ENCODE data around the gene PHLDA2.

Gene PHLDA2

GRCh38 chr11:2923446-2924375 lies 5.5 kb downstream of the PHLDA2 start:
- H4K20me1 ChIP-seq (ENCODE audit: control insufficient read depth, insufficient read depth, low read depth, low read length) = no peaks in the 10 kb centered on the region

GRCh38 chr11:2922655-2923054 lies 6.6 kb downstream of the PHLDA2 start:
- no peaks in the 10 kb centered on the region for H3K36me3 ChIP-seq (ENCODE audit: control insufficient read depth, low read length)
- no peaks in the 10 kb centered on the region for H3K9me3 ChIP-seq (ENCODE audit: control insufficient read depth, insufficient read depth, low read length)
- H4K20me1 ChIP-seq (ENCODE audit: control insufficient read depth, insufficient read depth, low read depth, low read length) = no peaks in the 10 kb centered on the region
- no peak overlapping the region for H3K4me2 ChIP-seq (ENCODE audit: low read length)
- no peak overlapping the region for H3K4me3 ChIP-seq (ENCODE audit: low read length)
- H3F3A ChIP-seq (ENCODE audit: control insufficient read depth, insufficient read depth) = no peaks in the 10 kb centered on the region
- TF ChIP-seq, protein P1, sequence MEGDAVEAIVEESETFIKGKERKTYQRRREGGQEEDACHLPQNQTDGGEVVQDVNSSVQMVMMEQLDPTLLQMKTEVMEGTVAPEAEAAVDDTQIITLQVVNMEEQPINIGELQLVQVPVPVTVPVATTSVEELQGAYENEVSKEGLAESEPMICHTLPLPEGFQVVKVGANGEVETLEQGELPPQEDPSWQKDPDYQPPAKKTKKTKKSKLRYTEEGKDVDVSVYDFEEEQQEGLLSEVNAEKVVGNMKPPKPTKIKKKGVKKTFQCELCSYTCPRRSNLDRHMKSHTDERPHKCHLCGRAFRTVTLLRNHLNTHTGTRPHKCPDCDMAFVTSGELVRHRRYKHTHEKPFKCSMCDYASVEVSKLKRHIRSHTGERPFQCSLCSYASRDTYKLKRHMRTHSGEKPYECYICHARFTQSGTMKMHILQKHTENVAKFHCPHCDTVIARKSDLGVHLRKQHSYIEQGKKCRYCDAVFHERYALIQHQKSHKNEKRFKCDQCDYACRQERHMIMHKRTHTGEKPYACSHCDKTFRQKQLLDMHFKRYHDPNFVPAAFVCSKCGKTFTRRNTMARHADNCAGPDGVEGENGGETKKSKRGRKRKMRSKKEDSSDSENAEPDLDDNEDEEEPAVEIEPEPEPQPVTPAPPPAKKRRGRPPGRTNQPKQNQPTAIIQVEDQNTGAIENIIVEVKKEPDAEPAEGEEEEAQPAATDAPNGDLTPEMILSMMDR (IDR thresholded peaks at IDR 0.05; ENCODE audit: low read depth, low read length, poor library complexity, severe bottlenecking) = no peak
- TF ChIP-seq EZH2phosphoT487 (IDR thresholded peaks at IDR 0.05; ENCODE audit: borderline replicate concordance, low read length) = no peak
- no peaks in the 10 kb centered on the region for H3K79me2 ChIP-seq (ENCODE audit: control insufficient read depth, low read length)
- H3K27me3 ChIP-seq (ENCODE audit: control insufficient read depth, low read length) = no peaks in the 10 kb centered on the region
- no peak overlapping the region for H3K27ac ChIP-seq (ENCODE audit: low read depth, low read length)
- no peaks in the 10 kb centered on the region for H3K9me2 ChIP-seq (replicated peaks; ENCODE audit: control insufficient read depth, low read length)
- no peaks in the 10 kb centered on the region for H3K4me1 ChIP-seq (ENCODE audit: control insufficient read depth, low read length)

More at GRCh38 chr11:2923446-2924375, 5.5 kb downstream of the PHLDA2 start:
- Histone ChIP-seq H3K27ac (ENCODE audit: low read depth, low read length) (no peak overlapping the region), H3K9me3 (ENCODE audit: control insufficient read depth, insufficient read depth, low read length) (no peaks in the 10 kb centered on the region), H3K27me3 (ENCODE audit: control insufficient read depth, low read length) (peaks cover 7% of the 10 kb centered on the region), H3K79me2 (ENCODE audit: control insufficient read depth, low read length) (no peaks in the 10 kb centered on the region), H3K9me2 (replicated peaks; ENCODE audit: control insufficient read depth, low read length) (no peaks in the 10 kb centered on the region), H3K4me2 (ENCODE audit: low read length) (no peak overlapping the region), H3F3A (ENCODE audit: control insufficient read depth, insufficient read depth) (no peaks in the 10 kb centered on the region), H3K4me1 (ENCODE audit: control insufficient read depth, low read length) (no peaks in the 10 kb centered on the region), H3K4me3 (ENCODE audit: low read length) (no peak overlapping the region), H3K36me3 (ENCODE audit: control insufficient read depth, low read length) (no peaks in the 10 kb centered on the region)
- TF ChIP-seq, protein P1 (IDR thresholded peaks at IDR 0.05; ENCODE audit: low read depth, low read length, poor library complexity, severe bottlenecking) = no peak
- TF ChIP-seq EZH2phosphoT487 (IDR thresholded peaks at IDR 0.05; ENCODE audit: borderline replicate concordance, low read length) = no peak

DNA sequence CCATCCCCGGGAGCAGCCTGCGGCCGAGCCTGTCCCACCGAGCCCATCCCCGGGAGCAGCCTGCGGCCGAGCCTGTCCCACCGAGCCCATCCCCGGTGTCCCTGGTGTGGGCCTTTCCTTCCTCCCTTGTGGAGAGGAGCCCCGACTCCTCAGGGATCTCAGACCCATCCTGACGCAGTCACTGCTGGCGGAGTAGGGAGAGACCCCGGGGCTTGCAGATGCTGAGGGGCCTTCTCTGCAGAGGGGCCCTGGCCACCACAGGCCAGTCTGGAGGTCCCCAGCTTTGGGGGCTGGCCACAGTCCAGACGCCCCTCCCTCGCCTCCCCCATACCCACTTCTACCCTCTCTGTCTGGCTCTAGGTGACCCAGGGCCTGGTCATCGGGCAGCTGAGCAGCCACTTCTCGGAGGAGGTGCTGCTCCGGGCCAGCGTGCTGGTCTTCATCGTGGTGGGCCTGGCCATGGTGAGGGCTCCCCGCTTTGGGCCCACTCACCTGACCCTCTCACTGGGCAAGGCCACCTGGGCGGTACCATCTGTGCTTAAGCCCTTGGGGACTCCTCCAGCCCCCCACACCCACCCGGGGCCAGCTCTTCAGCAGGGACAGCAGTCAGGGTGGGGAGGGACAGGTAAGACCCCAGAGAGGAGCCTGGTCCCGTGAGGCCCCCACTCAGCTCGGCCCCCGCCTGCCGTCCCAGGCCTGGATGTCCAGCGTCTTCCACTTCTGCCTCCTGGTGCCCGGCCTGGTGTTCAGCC lies 7.3 kb downstream of the PHLDA2 start:
- TF ChIP-seq, protein P1 (IDR thresholded peaks at IDR 0.05; ENCODE audit: low read depth, low read length, poor library complexity, severe bottlenecking) = no peak
- TF ChIP-seq EZH2phosphoT487 (IDR thresholded peaks at IDR 0.05; ENCODE audit: borderline replicate concordance, low read length) = no peak
- H3F3A ChIP-seq (ENCODE audit: control insufficient read depth, insufficient read depth) = no peaks in the 10 kb centered on the region
- H3K36me3 ChIP-seq (ENCODE audit: control insufficient read depth, low read length) = no peaks in the 10 kb centered on the region
- no peaks in the 10 kb centered on the region for H4K20me1 ChIP-seq (ENCODE audit: control insufficient read depth, insufficient read depth, low read depth, low read length)
- no peak overlapping the region for H3K4me2 ChIP-seq (ENCODE audit: low read length)
- no peak overlapping the region for H3K4me3 ChIP-seq (ENCODE audit: low read length)
- H3K27me3 ChIP-seq (ENCODE audit: control insufficient read depth, low read length) = no peaks in the 10 kb centered on the region
- no peaks in the 10 kb centered on the region for H3K4me1 ChIP-seq (ENCODE audit: control insufficient read depth, low read length)
- no peaks in the 10 kb centered on the region for H3K9me2 ChIP-seq (replicated peaks; ENCODE audit: control insufficient read depth, low read length)
- H3K79me2 ChIP-seq (ENCODE audit: control insufficient read depth, low read length) = no peaks in the 10 kb centered on the region
- H3K9me3 ChIP-seq (ENCODE audit: control insufficient read depth, insufficient read depth, low read length) = no peaks in the 10 kb centered on the region
- no peak overlapping the region for H3K27ac ChIP-seq (ENCODE audit: low read depth, low read length)

Measured in DOHH2 (cell line).